Endodermal cell (in vitro differentiated cells): ENCODE results near the gene MS4A10. TPM values are rescaled to one million over a fixed set of nuclear protein-coding genes. Genes with fewer than 3 reads are reported as not detected.

Experiments
- DNase-seq: peaks from one replicate; pipeline ENCODE4 v3.0.0-alpha.2; 2017
- H3K27ac ChIP-seq: 2 replicates; pipeline ENCODE4 v1.5.1; 2013; ENCODE audit warnings: mild to moderate bottlenecking, low read depth, low read length, moderate library complexity
- H3K27me3 ChIP-seq: 2 replicates; pipeline ENCODE4 v1.6.1; 2013; ENCODE audit warnings: mild to moderate bottlenecking, low read length, moderate library complexity; ENCODE audit not compliant: insufficient read depth, control insufficient read depth, poor library complexity, severe bottlenecking
- H3K36me3 ChIP-seq: 2 replicates; pipeline ENCODE4 v1.7.0; 2013; ENCODE audit warnings: mild to moderate bottlenecking, low read length, moderate library complexity; ENCODE audit not compliant: control insufficient read depth, insufficient read depth
- H3K4me1 ChIP-seq: one replicate; pipeline ENCODE4 v1.7.0; 2013; ENCODE audit warnings: low read length; ENCODE audit not compliant: control insufficient read depth, insufficient read depth
- H3K4me3 ChIP-seq: 2 replicates; pipeline ENCODE4 v1.5.1; 2013; ENCODE audit warnings: mild to moderate bottlenecking, low read length, moderate library complexity
- H3K9ac ChIP-seq: 2 replicates; pipeline ENCODE4 v1.6.1; 2013; ENCODE audit warnings: mild to moderate bottlenecking, low read length, moderate library complexity; ENCODE audit not compliant: poor library complexity, severe bottlenecking; ENCODE audit errors: extremely low read depth
- H3K9me3 ChIP-seq: 2 replicates; pipeline ENCODE4 v1.6.1; 2013; ENCODE audit warnings: mild to moderate bottlenecking, low read length, moderate library complexity; ENCODE audit not compliant: control insufficient read depth
- H3K27ac Mint-ChIP-seq: 2 replicates; pipeline ENCODE4 v1.8.0; 2020; ENCODE audit warnings: mixed read lengths
- H3K27me3 Mint-ChIP-seq: 2 replicates; pipeline ENCODE4 v1.8.0; 2021; ENCODE audit warnings: mild to moderate bottlenecking, mixed read lengths; ENCODE audit not compliant: insufficient read depth
- H3K36me3 Mint-ChIP-seq: 2 replicates; pipeline ENCODE4 v1.8.0; 2020; ENCODE audit warnings: low read depth, mixed read lengths
- H3K4me1 Mint-ChIP-seq: 2 replicates; pipeline ENCODE4 v1.8.0; 2020; ENCODE audit warnings: mixed read lengths
- H3K4me3 Mint-ChIP-seq: 2 replicates; pipeline ENCODE4 v1.8.0; 2020; ENCODE audit warnings: mild to moderate bottlenecking, moderate library complexity, mixed read lengths
- H3K9me3 Mint-ChIP-seq: 2 replicates; pipeline ENCODE4 v1.8.0; 2020; ENCODE audit warnings: mild to moderate bottlenecking, mixed read lengths
- CTCF ChIP-seq: fragments of 200-600 bp; sonication (generic); conservative IDR thresholded peaks from 2 replicates; pipeline ENCODE4 v1.5.0; 2021; ENCODE audit warnings: antibody characterized with exemption, mild to moderate bottlenecking
- WGBS, 2 experiments: methylation state at CpG; one replicate each; pipeline versions ENCODE4 v1.1.5 to v1.1.7; 2013; ENCODE audit warnings: missing lambda C conversion rate in 2 of 2, mixed read lengths in 1 of 2; ENCODE audit not compliant: insufficient coverage in 1 of 2, insufficient read length in 1 of 2; 5-methylcytosine and 5-hydroxymethylcytosine counted together
- total RNA-seq, 2 donors: library from RNA; stranded (reverse); fragmentation: NEBNext Ultra II Directional in 1 of 2; extraction: Animal tissue kit (Norgen Biotek cat#: 25700) in 1 of 2; gene quantifications; 2 replicates in 1 of 2; 3 replicates in 1 of 2; pipeline ENCODE4 v1.2.1, GENCODE V29; 2021

Gene MS4A10
- total RNA-seq, 2 donors from 2014 or later, result not detected

- no peaks in the 10 kb centered on the region for H3K9me3 ChIP-seq
- no peak overlapping the region for H3K9ac ChIP-seq
- H3K36me3 ChIP-seq, result no peaks in the 10 kb centered on the region
- DNase-seq, result no peak
- Mint-ChIP-seq H3K27me3 (peaks cover 19% of the 10 kb centered on the region), H3K36me3 (no peaks in the 10 kb centered on the region), H3K4me1 (no peaks in the 10 kb centered on the region), H3K9me3 (no peaks in the 10 kb centered on the region), H3K4me3 (no peak overlapping the region), H3K27ac (no peak overlapping the region)
- no peak overlapping the region for H3K27ac ChIP-seq
- H3K27me3 ChIP-seq, result no peaks in the 10 kb centered on the region
- no peaks in the 10 kb centered on the region for H3K4me1 ChIP-seq
- H3K4me3 ChIP-seq, result no peak overlapping the region
- TF ChIP-seq CTCF, result no peak
- WGBS, 2 experiments, result 77 to 100% methylated on average over 1 to 4 of the region's 4 CpGs
These were observed 9.0 kb upstream of the MS4A10 start for GRCh38 chr11:60776167-60776566.

GRCh38 chr11:60777106-60777505, 8.0 kb upstream of the MS4A10 start:
- peaks cover 16% of the 10 kb centered on the region for H3K27me3 Mint-ChIP-seq
- 76 to 100% methylated on average over 1 to 4 of the region's 4 CpGs for whole genome bisulfite sequencing, 2 experiments
- no peaks in the 10 kb centered on the region for H3K4me1 ChIP-seq
- no peak for DNase-seq
- H3K4me3 ChIP-seq, result no peak overlapping the region
- no peak overlapping the region for H3K9ac ChIP-seq
- H3K27me3 ChIP-seq, result no peaks in the 10 kb centered on the region
- no peak overlapping the region for H3K27ac Mint-ChIP-seq
- H3K4me1 Mint-ChIP-seq, result no peaks in the 10 kb centered on the region
- H3K9me3 Mint-ChIP-seq, result no peaks in the 10 kb centered on the region
- H3K9me3 ChIP-seq, result no peaks in the 10 kb centered on the region
- no peak overlapping the region for H3K4me3 Mint-ChIP-seq
- TF ChIP-seq CTCF, result no peak
- no peaks in the 10 kb centered on the region for H3K36me3 Mint-ChIP-seq
- H3K36me3 ChIP-seq, result no peaks in the 10 kb centered on the region
- H3K27ac ChIP-seq, result no peak overlapping the region

- H3K4me1 Mint-ChIP-seq, result no peaks in the 10 kb centered on the region
- no peaks in the 10 kb centered on the region for H3K36me3 Mint-ChIP-seq
- WGBS, 2 experiments, result 84 to 92% methylated on average over 2 of the region's 2 CpGs
- Histone ChIP-seq H3K27ac (no peak overlapping the region), H3K9me3 (no peaks in the 10 kb centered on the region), H3K27me3 (no peaks in the 10 kb centered on the region), H3K36me3 (no peaks in the 10 kb centered on the region), H3K9ac (no peak overlapping the region), H3K4me1 (no peaks in the 10 kb centered on the region), H3K4me3 (no peak overlapping the region)
- H3K27ac Mint-ChIP-seq, result no peak overlapping the region
- no peak for TF ChIP-seq CTCF
- H3K27me3 Mint-ChIP-seq, result peaks cover 16% of the 10 kb centered on the region
- no peaks in the 10 kb centered on the region for H3K9me3 Mint-ChIP-seq
- DNase-seq, result no peak
- H3K4me3 Mint-ChIP-seq, result no peak overlapping the region
These were observed 7.6 kb upstream of the MS4A10 start for GRCh38 chr11:60777572-60777971.
